SHP77 treated with DMSO at 0.1 percent for 48 hours (cell line): ENCODE data around the gene BPTF.
A peak's percentile ranks its signal among the peaks of the same experiment; 100 is the strongest.
"Not testable (repeated sequence)": the region's sequence is repeated elsewhere in the genome, so short reads cannot be mapped to it uniquely, and the experiment has no call there.

ENCODE experiments used
- DNase-seq: peaks from one replicate; lab custom pipeline; 2025; lab: John Stamatoyannopoulos, UW

Gene BPTF

GRCh38 chr17:67824735-67825626, at the start of gene BPTF:
Gene BPTF (plus strand): TSS chr17:67825503. CDS start chr17:67825725, 222 bp downstream.
- peak; percentile 61 for DNase-seq

- DNase-seq: peak; percentile 24
These were observed 46.1 kb upstream of the BPTF start for GRCh38 chr17:67779098-67779672.

- DNase-seq: no peak
These were observed 40.8 kb upstream of the BPTF start for GRCh38 chr17:67784364-67785121.

- no peak for DNase-seq
These were observed 40.2 kb upstream of the BPTF start for GRCh38 chr17:67785122-67785477.

GRCh38 chr17:67785504-67785903, 39.8 kb upstream of the BPTF start:
- no peak for DNase-seq

- DNase-seq: peak; percentile 61
These were observed 24.8 kb upstream of the BPTF start for GRCh38 chr17:67800495-67800928.

GRCh38 chr17:67801626-67802175, 23.6 kb upstream of the BPTF start:
- no peak for DNase-seq

GRCh38 chr17:67810464-67810863, 14.8 kb upstream of the BPTF start:
- no peak for DNase-seq

GRCh38 chr17:67812380-67812779, 12.9 kb upstream of the BPTF start:
- not testable (repeated sequence) for DNase-seq

- DNase-seq: no peak
These were observed 11.5 kb upstream of the BPTF start for GRCh38 chr17:67813803-67814180.

- DNase-seq: no peak
These were observed 6.9 kb upstream of the BPTF start for GRCh38 chr17:67818110-67819002.

- no peak for DNase-seq
These were observed 5.6 kb upstream of the BPTF start for GRCh38 chr17:67819722-67820121.

- DNase-seq: no peak
These were observed 3.4 kb upstream of the BPTF start for GRCh38 chr17:67821871-67822367.

GRCh38 chr17:67825627-67826601, 611 bp downstream of the BPTF start:
- DNase-seq: not testable (repeated sequence)

GRCh38 chr17:67829331-67829730, 4.0 kb downstream of the BPTF start:
- no peak for DNase-seq

- DNase-seq: no peak
These were observed 5.1 kb downstream of the BPTF start for GRCh38 chr17:67830440-67830839.

- DNase-seq: no peak
These were observed 6.0 kb downstream of the BPTF start for GRCh38 chr17:67831268-67831667.

GRCh38 chr17:67833134-67833533, 7.8 kb downstream of the BPTF start:
- no peak for DNase-seq

GRCh38 chr17:67833946-67834631, 8.8 kb downstream of the BPTF start:
- no peak for DNase-seq
